HG02610 (cell line): ENCODE measurements around the gene SPATA2L.

Experiments used
- ATAC-seq: cut with Tn5 transposase; IDR thresholded peaks from one replicate; pipeline ENCODE4 v1.9.1; 2021; ENCODE audit warnings: mild to moderate bottlenecking, moderate library complexity; ENCODE audit not compliant: unreplicated experiment

SPATA2L gene, protein sequence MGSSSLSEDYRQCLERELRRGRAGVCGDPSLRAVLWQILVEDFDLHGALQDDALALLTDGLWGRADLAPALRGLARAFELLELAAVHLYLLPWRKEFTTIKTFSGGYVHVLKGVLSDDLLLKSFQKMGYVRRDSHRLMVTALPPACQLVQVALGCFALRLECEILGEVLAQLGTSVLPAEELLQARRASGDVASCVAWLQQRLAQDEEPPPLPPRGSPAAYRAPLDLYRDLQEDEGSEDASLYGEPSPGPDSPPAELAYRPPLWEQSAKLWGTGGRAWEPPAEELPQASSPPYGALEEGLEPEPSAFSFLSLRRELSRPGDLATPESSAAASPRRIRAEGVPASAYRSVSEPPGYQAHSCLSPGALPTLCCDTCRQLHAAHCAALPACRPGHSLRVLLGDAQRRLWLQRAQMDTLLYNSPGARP

DNA sequence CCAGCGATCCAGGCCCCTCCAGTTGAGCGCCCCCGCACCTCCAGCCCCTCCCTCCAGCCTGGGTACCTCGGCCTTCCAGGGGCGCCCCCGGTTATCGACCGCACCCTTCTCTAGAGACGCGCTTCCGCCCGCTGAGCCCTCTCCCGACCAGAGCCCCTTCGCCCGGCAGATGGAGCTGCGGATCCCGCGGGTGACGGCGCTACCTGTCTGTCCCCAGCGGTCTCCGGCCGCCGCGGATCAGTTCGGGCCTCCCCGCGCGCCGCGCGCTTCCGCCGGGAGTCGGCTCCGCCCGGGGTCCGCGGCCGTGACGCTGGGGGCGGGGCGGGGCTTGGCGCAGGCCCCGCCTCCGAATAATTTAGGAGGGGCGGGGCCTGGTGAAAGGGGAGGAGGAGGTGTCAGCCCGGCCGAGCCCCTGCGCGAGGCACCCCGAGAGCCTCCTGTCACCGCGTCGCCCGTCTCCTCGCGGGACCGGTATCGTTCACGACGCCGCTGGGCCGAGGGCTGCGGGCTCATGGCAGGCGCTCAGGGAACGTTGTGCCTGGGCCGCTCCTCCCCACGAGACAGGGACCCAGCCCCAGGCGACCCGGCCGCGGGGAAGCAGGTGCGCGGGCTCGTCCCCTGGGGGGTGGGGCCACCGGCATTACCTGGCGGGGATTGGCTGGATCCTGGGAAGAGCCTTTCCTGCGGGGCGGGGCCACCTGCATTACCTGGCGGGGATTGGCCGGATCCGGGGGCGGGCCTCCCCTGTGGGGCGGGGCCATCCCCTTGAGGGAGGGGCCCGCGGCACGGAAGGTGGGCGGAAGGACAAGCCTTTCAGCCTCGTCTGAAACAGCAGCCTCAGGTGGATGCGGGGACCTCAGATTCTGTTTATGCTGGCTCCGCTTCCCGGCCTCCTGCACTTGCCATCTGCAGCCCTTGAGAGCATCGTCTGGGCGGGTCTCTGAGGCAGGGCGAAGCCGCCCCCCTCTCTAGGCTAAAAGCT lies at the start of gene SPATA2L:
SPATA2L (minus strand) TSS at position 281 of the 982 bp plus-strand sequence. CDS start 473 bp downstream, outside the sequence.
- peak; percentile 70 for ATAC-seq

DNA sequence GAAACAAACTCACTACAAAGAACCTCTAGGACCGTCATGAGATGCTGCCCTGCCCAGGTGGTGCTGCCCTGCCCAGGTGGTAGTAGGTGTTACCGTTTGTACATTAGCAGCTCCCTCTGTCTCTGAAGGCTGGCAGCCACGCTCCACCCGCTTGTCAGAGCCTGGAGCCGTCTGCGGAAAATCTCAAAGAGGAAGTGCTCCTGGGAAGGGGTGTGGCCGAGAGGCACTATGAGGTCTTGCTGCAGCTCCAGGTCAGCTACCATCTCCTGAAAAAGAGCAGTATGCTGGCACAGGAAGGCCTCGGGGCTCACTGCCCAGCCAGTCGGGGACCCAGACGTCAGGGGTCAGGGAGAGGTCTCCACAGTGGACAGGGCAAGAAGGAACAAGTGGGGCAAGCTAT lies 48.1 kb upstream of the SPATA2L start:
- ATAC-seq: no peak

DNA sequence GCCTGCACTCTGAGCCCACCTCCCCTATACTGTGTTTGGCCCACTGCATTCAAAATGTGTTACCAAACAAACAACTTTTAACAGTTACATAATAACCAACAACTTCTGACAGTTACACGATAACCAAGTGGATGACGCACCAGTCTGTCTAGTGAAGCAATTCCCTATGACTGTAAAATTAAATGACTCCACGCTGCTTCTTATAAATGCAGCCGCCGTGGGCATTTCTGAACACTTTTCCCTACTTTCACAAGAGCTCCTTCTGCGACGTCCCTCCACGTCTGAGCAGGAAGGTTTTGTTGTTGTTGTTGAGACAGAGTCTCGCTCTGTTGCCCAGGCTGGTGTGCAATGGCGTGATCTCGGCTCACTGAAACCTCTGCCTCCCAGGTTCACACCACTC lies 47.4 kb upstream of the SPATA2L start:
- no peak for ATAC-seq

DNA sequence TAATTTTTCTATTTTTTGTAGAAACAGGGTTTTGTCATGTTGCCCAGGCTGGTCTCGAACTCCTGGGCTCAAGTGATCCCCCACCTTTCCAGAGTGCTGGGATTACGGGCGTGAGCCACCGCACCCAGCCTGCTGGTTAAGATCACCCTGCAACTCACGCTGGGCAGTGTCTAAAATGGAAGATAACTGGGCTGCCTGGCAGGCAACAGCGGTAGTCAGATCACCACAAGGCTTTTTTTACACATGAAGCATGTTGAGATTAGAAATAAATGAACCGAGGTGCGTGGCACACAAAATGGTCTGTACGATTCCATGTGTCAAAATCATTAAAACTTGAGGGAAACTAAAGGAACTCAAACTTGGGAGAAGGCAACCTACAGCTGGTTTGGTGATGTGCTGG lies 46.6 kb upstream of the SPATA2L start:
- ATAC-seq: no peak

DNA sequence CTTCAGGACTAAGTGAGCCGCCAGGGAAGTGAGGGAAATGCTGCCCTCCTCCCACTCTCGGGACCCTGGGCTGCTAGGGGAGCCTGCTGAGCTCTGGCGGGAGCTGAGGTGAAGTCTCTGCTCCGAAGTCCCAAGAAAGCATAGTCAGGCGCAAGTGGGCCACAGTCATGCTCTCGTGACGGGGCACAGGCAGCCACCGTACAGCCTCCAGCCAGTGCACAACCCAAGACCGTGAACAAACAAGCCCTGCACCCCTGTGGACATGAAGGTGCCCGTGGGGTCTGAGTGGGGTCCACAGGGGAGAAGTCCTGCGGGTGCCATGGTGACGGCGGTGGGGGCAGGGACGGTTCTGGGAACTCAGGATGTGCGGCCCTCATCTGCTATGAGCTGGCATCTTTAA lies 44.5 kb upstream of the SPATA2L start:
- no peak for ATAC-seq

DNA sequence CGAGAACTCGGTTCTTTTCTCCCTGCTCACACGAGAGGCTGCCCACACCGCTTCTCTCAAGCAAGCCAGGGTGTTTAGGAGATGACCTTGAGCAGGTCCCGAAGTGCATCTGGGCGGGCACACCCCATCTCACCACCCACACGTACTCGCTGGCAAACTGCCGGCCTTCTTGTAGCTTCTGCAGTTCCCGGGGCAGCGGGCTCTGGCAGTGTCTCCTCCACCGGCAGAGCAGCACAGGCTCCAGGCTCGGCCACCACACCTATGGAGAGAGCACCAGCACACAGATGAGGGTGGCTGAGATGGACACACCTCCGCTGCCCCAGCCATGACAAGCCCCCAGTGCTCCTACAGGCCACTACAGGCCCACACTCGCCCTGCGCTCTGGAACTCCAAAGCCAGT lies 43.3 kb upstream of the SPATA2L start:
- ATAC-seq: no peak

DNA sequence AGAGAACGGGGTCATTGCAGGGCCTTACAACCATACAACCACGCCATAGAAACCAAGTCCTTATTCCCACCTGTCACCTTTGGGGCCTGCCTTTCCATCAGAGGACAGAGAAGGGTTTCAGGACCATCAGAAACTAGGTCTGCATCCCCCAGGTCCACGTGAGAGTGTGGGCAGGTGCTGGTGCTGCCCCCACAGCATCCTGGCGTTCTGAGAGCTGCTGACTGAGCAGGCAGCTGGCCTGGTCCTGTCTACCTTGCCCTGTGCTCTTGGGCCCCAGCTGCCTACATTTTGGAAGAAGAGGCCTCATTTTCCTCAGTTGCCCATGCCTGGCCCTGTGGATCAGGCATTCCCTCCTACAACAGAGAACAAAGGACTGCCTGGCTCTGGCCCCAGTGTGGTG lies 41.4 kb upstream of the SPATA2L start:
- no peak for ATAC-seq

DNA sequence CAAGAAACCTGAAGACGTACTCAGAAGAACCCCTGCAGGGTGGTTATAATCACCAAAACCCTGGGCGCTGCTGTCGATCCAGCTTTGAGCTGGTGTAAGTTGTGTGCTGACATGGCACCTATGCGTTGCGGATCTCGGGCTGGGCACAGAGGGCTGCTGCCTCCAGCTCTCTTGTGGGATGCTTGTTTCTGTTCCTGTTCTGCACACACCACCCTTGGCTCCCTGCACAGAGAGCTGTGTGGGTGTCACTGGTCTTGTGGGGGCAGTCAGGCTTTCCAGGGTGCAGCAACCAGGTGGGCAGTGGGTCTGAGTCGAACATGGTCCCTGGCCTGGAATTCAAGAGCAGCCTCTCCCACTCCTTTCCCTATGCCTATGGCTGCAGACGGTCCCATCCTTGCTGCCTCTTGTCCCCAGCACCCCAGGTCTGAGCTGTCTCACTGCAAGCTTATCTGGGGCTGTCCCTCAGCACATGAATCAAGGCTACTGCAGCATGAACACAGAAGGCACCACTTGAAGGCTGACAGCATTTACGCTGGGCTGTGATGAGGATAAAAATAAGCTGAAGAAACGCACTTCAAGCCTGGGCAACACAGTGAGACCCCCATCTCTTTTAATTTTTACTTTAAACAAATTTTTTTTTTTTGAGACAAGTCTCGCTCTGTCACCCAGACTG lies 40.0 kb upstream of the SPATA2L start:
- ATAC-seq: no peak

DNA sequence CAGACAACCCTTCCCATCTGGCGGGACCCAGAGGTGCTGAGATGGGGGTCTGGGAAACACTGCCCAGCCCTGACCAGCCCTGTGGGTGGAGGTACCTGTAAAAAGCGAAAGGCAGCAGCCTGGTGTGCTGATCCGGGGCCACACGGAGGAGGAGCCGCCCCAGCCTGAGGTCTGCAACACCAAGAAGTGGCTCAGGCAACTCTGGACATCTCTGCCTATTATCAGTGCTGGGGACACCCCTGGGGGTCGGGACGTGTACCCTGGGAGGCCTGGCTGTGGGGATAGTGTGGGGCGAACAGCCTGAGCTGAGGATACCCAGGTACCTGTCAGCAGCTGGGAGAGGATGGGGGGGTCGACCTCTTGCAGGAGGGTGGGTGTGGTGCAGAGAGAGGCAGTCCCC lies 37.9 kb upstream of the SPATA2L start:
- no peak for ATAC-seq

DNA sequence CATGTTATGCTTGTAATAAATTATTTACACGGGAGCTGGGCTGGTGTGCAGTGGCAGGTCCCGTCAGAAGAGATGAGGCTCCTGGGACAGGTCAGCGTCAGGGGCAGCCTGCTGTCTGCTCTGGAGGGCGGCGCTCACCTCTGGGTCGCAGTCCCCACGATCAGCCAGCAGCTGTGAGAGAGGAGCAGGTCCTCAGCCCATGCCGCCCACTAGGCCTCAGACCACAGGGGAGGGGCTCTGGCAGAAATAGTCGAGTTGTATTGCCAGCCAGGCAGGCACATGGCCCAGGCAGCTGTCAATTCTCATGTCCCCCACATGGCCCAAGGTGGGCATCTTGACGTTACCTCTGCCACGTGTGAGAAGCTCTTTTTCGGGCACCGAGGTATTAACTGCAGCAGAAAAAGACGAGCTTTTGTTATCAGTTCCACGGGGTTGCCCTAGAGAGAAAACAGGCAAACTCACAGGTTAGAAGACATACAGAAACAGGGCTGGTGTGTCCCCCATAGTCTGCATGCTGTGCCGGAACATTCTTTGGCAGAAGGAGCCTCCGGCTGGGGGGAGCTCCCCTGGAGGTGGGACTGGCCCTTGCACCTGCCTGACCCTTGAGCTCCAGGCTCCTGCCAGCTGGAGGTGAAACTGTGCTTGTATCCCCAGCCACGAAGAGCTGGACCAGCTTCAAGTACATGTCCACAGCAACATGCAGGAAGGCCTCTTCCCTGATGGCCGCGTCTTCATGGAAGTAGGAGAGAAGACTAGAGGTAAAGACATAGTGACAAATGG lies 37.2 kb upstream of the SPATA2L start:
- ATAC-seq: no peak

DNA sequence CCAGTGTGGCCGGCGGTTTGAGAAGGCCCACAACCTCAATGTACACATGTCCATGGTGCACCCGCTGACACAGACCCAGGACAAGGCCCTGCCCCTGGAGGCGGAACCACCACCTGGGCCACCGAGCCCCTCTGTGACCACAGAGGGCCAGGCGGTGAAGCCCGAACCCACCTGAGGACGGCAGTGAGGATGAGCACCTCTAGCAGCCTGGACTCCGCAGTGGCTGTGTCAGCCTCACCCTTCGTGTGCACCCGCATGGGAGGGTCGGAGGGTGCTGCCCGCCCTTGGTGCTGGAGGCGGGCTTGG lies 36.5 kb upstream of the SPATA2L start:
- ATAC-seq: no peak

DNA sequence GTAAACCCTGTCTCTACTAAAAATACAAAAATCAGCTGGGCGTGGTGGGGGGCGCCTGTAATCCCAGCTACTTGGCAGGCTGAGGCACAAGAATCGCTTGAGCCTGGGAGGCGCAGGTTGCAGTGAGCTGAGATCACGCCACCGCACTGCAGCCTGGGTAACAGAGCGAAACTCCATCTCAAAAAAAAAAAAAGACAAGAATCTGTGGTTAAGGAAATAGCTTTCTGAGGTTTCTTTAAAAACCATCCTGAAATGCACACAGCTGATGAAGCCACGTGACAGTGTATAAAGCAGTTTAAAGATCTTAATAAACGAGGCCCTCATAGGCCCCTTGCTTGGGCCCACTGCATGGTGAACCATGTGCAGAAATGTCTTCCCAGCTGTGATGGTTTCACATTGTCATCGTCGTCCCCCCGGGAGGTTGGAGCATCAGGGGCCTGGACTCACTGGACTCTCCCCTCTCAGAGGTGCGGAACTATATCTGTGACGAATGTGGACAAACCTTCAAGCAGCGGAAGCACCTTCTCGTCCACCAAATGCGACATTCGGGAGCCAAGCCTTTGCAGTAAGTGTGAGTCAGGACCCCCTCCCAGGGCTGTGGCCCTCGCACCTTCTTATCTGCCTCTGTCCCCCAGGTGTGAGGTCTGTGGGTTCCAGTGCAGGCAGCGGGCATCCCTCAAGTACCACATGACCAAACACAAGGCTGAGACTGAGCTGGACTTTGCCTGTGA lies 36.0 kb upstream of the SPATA2L start:
- ATAC-seq: no peak

DNA sequence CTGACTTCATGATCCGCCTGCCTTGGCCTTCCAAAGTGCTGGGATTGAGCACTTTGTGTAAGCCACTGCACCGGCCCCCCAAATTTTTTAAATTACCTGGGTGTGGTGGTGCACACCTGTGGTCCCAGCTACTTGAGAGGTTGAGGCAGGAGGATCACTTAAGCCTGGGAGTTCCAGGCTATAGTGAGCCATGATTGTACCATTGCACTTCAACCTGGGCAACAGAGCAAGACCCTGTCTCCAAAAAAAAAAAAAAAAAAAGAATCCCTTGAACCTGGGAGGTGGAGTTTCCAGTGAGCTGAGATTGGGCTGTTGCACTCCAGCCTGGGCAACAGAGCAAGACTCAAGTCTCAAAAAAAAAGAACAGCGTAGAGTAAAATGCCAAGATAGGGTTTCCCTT lies 35.0 kb upstream of the SPATA2L start:
- no peak for ATAC-seq

DNA sequence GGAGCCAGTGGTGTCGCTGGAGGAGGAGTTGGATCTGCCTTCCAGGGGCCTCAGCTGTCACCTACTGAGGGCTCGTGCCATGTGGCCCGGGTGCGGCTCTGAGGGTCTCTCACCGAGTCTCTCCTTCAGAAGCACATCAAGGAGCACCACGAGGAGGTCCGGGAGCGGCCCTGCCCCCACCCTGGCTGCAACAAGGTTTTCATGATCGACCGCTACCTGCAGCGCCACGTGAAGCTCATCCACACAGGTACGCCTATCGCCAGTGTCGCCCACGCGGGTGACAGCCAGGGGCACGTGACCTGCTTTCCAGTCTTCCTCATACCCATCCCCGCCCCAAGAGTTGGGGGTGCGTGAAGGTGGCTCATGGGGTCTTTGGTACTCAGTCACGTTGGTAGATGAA lies 32.3 kb upstream of the SPATA2L start:
- ATAC-seq: no peak

DNA sequence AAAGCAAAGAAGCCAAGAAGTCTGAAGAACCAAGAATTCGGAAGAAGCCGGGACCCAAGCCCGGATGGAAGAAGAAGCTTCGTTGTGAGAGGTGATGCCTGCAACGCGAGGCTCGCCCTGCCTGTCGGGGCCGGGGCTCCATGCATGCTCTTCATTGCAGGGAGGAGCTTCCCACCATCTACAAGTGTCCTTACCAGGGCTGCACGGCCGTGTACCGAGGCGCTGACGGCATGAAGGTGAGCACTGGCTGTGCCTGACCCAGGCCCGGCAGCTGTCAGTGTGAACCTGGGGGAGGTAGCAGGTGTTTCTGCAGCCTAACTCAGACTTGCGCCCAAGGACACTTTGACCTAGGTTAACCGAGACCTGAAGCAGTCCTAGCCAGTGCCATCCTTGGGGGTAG lies 31.8 kb upstream of the SPATA2L start:
- no peak for ATAC-seq

DNA sequence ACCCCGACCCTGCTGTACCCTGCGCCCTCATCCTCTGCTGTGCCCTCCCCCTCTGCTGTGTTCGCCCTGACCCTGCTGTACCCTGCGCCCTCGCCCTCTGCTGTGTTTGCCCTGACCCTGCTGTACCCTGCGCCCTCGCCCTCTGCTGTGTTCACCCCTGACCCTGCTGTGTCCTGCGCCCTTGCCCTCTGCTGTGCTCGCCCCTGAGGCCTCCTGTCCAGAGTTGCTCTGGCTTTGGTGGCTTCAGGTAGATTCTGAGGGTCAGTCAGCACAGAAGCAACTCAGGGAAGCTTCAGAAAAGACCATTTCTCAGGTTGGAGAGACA lies 31.4 kb upstream of the SPATA2L start:
- ATAC-seq: no peak

DNA sequence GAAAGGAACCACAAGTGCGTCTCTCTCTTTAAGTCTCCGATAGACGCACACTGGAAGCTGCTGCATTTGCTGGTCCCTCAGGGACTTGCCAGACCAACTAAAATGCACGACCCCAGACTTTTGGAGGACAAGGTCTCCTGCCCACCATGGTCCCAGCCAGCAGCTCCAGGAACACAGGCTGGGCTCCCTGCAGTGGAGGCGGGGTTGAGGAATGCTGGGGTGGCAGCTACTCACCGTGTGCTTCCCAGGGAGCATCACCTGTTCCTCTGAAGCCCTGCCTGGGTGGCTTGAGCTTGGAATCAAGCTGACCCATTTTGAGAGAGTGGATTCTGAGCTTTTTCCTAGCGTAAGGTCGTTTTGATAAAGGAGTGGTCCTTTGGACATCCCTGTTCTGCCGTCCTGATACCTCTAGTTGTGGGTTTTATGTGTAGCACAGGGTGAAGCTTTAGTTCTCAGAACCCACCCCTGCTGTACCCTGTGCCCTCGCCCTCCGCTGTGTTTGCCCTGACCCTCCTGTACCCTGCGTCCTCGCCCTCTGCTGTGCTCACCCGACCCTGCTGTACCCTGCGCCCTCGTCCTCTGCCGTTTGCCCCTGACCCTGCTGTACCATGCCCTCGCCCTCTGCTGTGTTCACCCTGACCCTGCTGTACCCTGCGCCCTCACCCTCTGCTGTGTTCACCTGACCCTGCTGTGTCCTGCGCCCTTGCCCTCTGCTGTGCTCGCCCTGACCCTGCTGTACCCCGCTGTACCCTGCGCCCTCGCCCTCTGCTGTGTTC lies 30.8 kb upstream of the SPATA2L start:
- ATAC-seq: no peak

DNA sequence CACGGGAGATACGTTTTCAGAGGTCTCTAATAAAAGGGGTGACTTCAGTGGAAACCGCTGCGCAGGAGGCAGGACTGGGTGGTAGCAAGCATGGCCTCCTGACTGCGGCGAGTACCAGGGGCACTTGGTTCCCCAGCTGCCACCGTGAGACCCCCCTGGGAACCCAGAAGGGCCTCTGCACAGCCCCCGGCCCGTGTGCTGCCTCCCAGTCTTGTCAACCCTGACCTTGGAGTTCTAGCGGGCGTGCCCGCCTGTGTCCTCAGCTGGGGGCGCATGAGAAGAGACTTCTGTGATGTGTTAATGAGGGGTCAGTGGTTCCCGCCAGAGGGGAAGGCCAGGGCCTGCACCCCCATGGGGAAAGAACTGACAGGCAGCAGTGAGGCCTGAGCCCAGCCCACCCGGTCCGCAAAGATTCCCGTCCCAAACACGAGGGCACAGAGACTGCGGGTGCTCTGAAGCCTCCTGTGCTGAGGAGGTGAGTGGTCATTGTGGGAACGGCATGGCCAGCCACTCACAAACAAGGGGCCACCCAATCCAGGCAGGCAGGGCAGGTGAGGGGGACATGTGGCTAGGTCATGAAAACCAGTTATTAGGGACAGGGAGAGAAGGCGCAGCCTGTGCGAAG lies 29.2 kb upstream of the SPATA2L start:
- ATAC-seq: no peak
